HG03354 (cell line): Measurements from ENCODE around the gene PHGDH.

ENCODE experiments used
- ATAC-seq: cut with Tn5 transposase; IDR thresholded peaks from one replicate; pipeline ENCODE4 v1.9.1; 2021; ENCODE audit warnings: mild to moderate bottlenecking; ENCODE audit not compliant: unreplicated experiment, poor library complexity, severe bottlenecking

Gene PHGDH

DNA sequence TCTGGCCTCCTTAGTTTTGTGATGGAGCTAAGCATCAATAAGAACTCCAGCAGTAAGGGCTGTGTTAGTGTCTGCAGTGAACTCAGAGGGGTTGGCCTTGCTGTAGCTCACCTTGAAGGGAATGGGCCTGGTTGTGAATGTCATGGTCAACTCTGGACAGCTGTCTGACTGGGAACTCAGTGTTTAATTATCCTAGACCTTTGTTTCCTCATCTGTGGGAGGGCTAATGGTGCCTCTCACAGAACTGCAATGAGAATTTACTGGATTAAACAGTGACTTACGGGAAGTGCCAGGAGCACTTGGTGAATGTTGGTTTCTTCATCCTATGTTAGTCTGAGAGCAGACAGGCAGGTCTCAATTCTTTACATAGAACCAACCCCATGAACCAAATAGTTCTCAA, 33.3 kb downstream of the PHGDH start:
- ATAC-seq = no peak

DNA sequence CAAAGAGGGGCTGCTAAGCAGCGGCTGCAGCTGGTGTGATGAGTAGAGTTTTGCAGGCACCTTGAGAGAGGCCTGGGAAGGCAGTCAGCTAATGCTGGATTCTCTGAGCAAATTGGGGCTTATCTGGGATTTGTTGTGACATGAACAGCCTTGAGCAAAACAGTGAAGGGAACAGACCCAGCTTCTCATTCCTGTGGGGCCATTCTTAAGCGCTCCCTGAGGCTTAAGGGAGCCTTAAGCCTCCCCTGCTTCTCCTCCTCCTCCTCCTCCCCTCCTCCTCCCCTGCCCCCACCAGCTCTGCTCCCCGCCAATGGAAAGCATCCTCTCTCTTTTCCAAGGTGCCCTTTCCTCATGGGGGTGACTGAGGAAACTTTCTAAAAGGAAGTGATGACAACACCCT, 35.7 kb downstream of the PHGDH start:
- ATAC-seq = no peak

DNA sequence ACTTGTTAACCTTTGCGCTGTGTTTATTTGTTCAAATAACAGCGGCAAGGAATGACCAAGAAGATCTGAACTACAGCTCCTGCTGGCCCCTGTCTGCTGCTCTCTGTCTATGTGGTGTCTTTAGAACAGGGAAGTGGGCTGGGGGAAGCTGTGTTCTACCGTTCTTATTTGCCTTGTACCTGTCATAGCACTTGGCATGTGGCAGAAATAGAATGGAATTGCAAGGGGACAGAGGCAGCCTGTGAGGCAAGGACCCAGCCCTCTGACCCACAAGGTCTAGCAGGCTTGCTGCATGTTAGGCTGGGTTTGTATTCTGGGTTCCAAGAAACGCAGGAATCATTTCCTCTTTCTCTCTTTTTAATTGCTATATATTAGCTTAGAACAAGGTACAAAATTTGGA, 36.3 kb downstream of the PHGDH start:
- no peak for ATAC-seq

DNA sequence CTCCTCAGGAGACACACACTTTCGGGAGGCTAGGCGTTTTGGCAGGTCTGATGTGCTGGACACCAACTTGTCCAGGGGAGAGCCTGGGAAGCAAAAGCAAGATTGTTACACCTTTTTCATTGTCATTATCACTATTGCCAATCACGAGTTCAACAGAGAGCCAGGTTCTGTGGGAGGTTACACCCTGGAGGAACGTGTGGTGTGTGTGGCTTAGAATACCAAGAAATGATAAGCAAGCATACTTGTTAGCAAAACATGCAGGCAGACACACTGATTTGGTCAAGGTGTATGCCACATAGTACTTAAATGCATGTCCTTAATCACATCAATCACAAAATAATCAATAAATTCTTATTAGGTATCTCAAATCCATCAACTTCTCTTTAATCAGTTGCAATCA, 40.9 kb downstream of the PHGDH start:
- ATAC-seq = no peak

DNA sequence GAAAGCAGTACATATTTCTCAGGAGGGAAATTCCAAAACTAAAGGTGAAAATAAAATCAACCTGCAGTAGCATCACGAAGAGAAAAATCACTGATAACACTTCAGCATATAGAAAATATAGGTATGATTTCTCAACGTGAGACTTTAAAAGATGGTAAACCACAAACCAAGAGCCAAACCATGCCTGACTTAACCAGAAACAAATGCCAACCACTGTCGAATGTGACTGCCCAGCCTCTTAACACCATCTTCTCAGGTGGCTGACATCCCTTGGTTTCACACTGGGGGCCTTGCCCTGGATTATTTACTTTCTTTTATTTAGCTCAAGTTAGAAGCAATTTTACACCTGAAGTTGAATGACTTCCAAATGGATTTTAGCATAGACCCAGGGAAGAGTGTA, 46.9 kb downstream of the PHGDH start:
- ATAC-seq = no peak

DNA sequence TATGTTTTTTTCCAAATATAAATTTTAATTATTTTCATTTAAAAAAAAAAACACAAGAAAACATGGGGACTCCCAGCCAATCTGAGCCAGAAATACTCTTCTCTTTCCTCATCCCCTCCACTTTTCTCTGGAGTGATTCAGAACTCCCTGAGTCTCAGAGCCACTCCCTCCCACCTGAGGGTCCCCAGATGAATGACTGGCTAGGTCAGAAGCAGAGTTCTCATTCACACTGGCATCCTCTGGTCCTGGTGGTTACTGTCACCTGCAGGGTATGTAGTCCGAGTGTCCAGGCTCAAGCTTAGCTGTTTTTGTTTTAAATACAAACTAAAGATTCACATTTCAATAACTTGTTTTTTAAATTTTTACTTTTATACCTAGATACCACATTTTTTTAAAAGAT, 50.7 kb downstream of the PHGDH start:
- no peak for ATAC-seq

DNA sequence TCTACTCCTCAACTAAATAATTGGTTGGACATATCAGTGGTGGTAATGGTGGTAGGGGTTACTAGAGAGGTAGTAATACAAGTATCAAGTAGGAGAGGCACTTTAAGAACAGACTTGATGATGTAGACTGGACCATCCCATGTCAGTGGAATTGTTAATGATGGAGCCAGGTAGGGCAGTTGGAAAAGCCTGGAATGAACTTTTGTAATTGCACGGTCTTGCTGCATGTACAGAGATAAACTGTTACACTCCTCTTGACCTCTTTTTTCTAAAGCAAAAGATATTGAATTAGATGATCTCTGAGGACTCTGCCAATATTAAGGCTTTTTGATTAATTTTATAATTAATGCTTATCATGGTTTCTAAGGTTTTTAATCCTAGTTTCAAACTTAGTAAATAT, 51.2 kb downstream of the PHGDH start:
- no peak for ATAC-seq

DNA sequence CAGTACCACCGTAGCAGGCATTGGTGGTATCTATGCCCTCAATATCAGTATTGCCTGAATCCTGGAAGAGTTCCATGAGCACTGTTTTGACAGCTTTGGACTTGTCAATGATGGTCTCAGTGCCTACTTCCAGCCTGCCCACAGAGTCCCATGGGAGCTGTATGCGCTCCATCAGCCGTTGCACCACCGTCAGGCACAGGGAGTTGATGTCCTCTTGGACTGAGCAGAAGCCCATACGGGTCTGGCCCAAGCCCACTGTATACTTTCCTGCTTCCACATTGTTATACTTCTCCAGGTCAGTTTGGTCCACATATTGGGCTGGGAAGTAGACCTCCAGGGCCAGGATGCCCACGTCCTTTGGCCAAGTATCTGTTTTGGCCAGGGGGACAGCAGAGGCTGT, 52.5 kb downstream of the PHGDH start:
- no peak for ATAC-seq

DNA sequence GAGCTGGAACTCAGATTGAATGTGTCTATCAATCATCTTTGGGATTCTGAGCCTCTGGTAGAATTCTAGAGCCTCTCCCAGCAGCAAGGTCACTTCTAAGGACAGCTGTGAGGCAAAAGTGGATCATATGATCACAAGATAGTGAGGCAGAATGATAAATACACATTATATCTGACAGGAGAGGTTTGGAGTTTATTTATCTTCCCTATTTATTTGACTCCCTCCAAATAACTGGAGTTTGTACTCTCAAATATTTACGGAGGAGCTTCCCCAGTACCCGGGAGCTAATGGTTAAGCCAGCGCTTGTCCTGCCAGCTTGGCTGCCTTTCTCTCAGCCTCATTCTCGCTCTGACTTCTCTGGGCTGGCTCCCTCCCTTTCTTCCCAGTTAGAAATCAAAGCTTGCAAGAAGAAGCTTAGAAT, 54.6 kb downstream of the PHGDH start:
- no peak for ATAC-seq

DNA sequence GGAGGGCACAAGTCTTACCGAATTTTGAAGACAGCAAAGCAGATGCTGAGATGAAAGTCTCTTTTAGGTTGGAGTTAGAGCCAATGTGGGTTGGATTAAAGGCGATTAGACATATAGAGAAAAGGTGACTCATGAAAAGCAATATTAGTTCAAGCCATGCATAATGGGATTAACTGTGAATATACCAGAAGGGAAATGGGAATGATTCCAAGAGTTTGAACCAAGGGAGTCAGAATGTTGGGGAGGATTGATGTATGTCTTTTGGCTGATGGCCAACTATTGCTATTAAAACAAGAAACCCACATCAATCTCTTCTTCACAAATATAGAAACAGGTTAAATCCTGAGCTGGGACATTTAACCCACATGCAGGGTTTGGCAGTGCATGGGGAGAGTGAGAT, 55.8 kb downstream of the PHGDH start:
- ATAC-seq = no peak

DNA sequence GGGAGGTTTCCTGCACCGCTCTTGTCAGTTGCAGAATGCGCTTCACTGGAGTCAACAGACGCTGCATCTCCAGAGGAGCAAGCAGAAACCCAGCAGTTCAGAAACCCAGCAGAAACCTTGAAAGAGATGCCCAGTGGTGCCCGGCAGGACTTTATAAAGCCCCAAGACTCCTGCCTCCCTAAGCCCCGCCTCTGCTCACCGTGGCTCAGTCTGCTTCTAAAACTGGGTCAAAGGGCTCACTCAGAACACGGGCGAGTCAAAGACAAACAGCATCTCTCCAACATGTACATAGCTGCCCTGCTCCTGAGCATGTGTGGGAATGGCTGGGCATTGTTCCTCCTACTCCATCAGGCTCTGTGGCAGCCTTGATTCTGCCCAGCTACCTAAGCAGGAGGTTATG, 57.0 kb downstream of the PHGDH start, which contains the start of gene HMGCS2:
Gene HMGCS2, minus strand, starts transcription at position 128 of the 400 bp plus-strand sequence. Its CDS starts 61 bp downstream, at position 67.
- ATAC-seq = no peak

DNA sequence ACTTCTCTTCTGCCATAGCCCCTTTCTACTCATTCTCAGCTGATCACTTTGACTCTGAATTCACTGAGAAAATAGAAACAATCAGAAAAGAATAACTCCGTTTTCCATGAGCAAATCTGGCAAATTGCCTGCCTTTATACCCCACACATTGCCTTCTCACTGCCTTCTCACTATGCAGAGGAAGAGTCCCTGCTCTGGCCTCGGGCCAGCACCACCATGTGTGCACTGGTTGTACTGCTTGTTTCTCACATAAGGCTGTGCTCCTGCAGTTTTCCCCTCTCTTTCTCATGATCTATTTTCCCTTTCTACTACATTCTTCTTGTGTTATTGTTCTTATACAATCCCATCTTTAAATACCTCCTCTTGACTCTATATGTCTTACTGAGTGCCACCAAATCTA, 59.3 kb downstream of the PHGDH start:
- no peak for ATAC-seq

DNA sequence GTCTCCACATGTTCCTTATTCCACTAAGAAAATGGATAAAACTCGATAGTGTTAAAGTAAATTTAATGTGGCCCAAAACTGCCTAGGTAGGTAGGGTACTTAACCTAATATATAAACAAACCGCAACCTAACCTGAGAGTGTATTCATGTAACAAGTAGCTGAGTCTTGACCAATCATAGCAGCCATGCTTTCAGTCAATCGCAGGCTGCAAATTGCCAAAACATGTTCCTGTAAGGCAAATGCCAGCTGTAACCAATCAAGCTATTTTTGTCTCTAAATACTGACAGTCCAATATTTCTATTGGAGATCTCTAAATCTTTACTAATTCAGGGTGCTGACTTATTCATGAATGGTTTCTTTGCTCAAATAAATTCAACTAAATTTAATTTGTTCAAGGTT, 60.0 kb downstream of the PHGDH start:
- no peak for ATAC-seq

DNA sequence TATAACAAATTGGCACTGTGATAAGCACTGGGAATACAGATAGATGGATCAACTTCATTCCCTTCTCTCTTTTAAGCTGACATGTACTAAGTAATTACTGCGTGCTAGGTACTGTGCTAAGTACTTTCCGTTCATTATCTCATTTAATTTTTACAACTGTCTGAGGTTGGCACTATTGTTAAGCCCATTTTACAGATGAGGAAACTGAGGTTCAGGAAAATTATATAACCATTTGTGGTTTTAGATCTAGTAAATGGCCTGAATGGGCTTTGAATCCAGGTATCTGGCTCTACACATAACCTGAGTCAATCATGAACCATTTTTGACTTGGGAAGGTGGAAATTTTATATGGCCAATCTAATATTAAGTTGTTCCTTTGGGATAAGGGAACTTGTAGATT, 60.6 kb downstream of the PHGDH start:
- ATAC-seq = no peak

DNA sequence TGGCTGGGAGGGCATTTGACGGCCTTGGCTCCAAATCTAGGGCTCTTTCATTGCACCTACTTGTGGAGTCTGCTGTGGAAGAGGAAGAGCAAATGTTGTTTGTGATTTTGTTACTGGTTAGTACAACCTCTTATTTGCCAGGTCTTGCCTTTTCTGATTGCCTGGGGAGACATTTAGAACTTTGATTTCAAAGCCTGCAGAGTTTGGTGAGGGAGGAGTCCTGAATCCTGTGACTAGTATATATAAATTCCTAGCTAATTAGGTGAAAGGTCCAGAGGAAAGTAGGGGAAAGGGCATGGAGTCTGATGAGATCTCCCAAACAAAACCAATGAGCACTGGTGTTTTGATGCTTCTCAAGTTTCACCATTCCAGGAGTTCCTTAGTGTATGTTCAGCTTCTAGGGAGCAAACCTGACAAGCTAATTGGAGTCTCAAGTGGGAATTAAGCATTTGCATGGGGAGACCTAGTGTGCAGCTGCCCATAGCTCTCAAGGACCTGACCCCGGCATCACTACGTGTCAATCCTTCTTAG, 62.0 kb downstream of the PHGDH start:
- ATAC-seq = no peak

DNA sequence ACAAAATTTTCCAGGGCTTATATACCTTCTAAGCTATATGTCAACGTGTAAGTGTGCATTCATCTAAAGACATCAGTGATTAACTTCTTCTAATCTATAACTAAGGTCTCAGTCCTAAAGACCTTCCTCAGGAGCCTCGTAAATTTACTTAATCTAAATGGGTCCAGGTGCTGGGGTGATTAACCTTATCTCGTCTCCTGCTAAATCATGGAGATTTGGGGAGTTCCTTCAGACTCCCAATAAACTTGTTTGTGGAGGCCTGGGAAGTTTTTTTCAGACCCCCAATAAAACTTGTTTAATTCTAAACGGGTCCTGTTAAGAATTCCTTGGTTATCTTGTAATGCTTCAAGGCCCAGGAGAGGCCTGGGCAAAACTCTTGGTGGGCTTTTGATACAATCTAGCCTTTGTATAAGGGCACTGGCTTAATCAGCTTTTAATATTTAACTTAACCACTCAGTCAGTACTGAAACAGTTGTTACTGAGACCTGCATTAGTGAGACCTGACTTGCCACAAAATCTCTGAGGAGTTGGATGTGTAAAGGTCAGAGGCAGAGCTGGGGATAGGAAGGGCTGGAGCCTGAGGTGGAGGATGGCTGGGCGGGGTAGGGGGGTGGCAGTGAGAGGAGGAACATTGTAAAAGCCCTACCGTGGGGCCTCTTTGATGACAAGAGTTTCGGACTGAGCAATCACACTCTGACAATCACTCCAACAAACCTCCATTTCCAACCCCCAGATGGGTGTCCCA, 63.2 kb downstream of the PHGDH start:
- ATAC-seq = no peak

DNA sequence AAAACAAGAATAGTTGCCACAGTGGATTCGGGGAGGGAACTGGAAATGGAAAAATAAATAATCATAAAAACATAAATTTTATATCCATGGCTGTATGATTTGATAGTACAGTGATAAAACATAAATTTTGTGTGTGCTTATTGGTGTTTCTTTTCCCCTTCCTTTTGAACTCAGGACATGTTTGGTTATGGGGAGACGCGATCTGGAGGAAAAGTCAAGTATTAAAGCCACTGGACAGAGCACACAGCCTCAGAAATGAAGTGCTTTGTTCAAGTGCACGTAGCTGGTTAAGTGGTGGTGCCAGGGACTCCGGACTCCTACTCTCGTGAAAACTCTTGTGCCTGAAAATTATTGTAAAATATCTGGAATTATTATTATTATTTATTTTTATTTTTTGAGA, 66.6 kb downstream of the PHGDH start:
- no peak for ATAC-seq

DNA sequence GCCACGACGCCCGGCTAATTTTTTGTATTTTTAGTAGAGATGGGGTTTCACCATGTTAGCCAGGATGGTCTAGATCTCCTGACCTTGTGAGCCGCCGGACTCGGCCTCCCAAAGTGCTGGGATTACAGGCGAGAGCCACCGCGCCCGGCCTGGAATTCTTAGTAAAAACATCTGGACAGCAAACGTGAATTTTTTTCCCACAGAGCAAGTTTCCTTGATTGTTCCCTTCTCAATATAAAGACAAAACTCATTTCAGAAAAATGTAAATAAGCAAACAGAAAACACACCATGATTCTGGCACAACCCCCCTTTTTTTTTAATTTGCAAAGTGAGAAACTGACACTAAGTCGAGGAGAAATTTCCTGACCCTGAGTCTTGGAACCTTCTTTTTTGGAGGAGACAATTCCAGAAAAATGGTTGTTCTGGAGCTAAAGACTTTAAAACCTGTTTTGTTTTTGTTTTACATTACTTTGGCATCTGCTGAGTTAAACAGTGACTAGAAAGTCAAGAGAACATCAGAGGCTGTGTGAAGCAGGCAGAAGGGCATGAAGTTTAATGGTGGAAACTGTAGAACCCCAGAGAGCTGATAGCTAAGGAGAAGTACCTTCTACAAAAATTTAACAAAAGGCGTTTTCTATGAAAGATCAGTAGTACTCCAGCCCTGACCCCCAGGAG, 67.3 kb downstream of the PHGDH start:
- ATAC-seq = no peak

DNA sequence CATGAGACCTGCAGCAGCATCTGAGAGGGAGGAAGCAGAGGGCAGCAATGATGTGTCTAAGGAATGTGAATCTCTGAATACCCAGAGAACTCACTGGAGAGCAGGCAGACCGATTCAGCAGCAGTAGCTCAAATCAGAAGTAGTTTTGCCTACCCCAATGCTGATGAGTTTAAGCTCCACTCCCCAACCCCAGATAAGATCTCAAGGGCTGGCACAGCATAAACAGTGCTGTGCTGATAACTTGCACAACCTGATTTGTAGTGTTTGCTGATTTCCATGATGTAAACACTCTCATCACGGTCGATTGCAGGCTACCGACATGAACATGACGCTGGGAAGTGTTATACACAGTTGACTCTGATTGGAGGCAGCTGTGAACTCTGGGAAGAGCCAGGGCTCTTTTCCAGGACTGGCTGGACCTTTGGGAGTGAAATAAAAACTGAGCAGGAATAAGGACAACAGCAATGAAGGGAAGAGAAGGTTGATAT, 68.2 kb downstream of the PHGDH start:
- no peak for ATAC-seq

DNA sequence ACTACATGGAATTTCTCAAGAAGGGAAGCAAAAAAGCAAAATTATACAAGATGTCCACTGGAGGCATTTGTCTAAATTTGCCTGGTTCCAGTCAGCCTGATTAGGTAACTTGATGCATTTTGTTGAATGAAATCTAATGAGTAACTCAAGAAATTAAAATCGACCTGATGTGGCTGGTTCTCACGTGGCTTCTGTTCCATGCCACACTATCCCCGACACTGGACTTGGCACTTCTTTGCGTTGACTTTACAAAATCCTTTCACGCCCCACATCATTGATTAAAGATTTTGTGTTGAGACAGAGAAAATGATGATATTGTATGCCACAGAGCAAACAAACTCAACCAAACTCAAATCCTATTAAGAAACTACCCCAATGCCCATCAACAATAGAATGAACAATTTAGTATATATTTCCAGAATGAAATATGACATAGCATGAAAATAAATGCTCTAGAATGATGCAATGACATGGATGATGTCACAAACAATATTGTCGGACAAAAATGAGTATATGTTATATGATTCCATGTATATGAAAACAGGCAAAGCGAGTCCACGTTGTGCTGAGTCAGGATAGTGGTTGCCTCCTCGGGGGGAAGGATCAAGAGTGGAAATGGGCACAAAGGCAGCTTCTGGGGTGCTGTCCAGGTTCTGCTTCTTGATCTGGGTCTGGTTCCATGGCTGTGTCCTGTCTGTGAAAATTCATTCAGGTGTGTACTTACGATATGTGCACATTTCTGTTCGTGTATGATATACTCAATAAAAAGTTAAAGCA, 69.9 kb downstream of the PHGDH start:
- ATAC-seq = no peak
